Activated naive CD4-positive, alpha-beta T cell treated with Interleukin-2 at 50 U/mL for 16 hours (primary cell): ENCODE results near the gene DCLRE1B.

Source experiments
- DNase-seq: peaks from one replicate; pipeline ENCODE4 v3.0.0-alpha.2; 2020

The DCLRE1B gene

DNA sequence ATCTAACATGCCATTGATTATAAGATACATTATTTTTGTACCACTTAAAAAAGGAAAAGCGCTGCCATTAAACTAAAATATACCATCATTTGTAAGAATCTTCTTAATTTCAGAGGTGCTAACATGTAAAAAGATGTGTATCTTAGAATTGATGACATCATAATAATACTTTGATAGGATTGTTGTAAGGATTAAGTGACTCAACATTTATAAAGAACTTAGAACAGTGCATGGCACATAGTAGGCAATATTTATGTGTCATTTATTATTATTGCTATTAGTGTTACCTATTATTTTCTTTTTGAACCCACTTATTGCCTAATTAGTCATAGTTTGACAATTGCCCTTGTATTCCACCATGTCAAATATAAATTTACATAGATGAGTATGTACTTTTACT is 45.8 kb downstream of the DCLRE1B start:
- DNase-seq, result no peak

DNA sequence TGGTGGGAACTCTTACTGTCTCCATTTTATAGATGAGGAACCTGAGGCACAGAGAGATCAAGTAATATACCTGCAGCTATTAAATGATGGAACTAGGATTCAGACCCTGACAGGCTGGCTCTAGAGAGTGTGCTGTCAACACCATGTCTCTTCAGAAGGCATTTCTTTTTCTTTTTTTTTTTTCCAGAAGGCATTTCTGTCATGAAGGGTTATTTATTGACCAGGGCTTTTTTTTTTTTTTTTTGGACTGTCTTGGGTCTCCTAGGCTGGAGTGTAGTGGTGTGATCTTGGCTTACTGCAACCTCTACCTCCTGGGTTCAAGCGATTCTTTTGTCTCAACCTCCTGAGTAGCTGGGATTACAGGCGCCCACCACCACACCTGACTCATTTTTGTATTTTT is 46.6 kb downstream of the DCLRE1B start:
- no peak for DNase-seq

DNA sequence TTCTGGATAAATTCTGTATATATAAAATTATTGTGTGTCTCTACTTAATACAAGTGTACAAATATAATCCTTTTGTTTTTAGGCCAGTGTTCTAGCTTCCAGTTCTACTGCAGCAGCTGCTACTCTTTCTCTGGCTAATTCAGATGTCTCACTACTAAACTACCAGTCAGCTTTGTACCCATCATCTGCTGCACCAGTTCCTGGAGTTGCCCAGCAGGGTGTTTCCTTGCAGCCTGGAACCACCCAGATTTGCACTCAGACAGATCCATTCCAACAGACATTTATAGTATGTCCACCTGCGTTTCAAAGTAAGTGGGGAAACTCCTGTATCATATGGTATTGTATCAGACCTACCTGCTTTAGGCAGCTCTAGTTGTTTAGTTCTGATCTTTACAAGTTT is 52.9 kb downstream of the DCLRE1B start:
- DNase-seq, result no peak

DNA sequence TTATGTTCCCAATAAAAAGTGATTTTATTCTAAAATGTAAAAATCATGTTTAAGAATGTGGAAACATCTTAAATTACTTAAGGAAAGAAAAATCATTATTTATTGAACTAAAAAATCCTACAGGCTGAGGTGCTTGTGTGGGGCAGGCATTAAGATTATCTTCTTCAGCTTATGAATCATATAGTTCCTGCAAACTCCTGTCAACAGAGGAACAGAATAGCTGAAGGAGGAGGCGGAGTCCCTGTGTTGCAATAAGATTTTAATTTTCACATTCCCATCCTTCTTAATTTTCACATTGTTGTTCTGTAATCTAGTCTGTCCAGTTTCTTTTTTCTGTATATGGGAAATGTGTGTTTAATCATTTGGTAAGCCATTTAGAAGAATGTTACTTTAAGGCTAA is 53.6 kb downstream of the DCLRE1B start:
- DNase-seq, result no peak

GRCh38 chr1:113963281-113963906 is 58.3 kb downstream of the DCLRE1B start:
- no peak for DNase-seq
